ENCODE measurements around the gene NNMT.

The NNMT gene

GRCh38 chr11:114263513-114264170 lies 32.6 kb upstream of the NNMT start:
- no peak for DNase-seq

GRCh38 chr11:114264381-114264780 lies 31.8 kb upstream of the NNMT start:
- no peak for DNase-seq

- DNase-seq, result no peak
Measured at GRCh38 chr11:114265122-114265878, 30.9 kb upstream of the NNMT start.

GRCh38 chr11:114269498-114269897 lies 26.7 kb upstream of the NNMT start:
- DNase-seq, result no peak

- DNase-seq, result no peak
Measured at GRCh38 chr11:114270531-114271270, 25.5 kb upstream of the NNMT start.

GRCh38 chr11:114271316-114271715 lies 24.9 kb upstream of the NNMT start:
- no peak for DNase-seq

- no peak for DNase-seq
Measured at GRCh38 chr11:114272311-114272710, 23.9 kb upstream of the NNMT start.

GRCh38 chr11:114273071-114273470 lies 23.1 kb upstream of the NNMT start:
- DNase-seq, result no peak

- DNase-seq, result no peak
Measured at GRCh38 chr11:114273890-114274635, 22.1 kb upstream of the NNMT start.

- DNase-seq, result no peak
Measured at GRCh38 chr11:114274637-114275036, 21.6 kb upstream of the NNMT start.

GRCh38 chr11:114275280-114275679 lies 20.9 kb upstream of the NNMT start:
- DNase-seq, result no peak

- no peak for DNase-seq
Measured at GRCh38 chr11:114276077-114276476, 20.1 kb upstream of the NNMT start.

GRCh38 chr11:114277637-114278341 lies 18.4 kb upstream of the NNMT start:
- DNase-seq, result no peak

- DNase-seq, result no peak
Measured at GRCh38 chr11:114278342-114279065, 17.7 kb upstream of the NNMT start.

GRCh38 chr11:114279792-114280546 lies 16.2 kb upstream of the NNMT start:
- no peak for DNase-seq

- peak; percentile 31 to 46 for DNase-seq
Measured at GRCh38 chr11:114280696-114281095, 15.5 kb upstream of the NNMT start.

- DNase-seq, result no peak
Measured at GRCh38 chr11:114281388-114281956, 14.7 kb upstream of the NNMT start.

- no peak for DNase-seq
Measured at GRCh38 chr11:114282488-114282887, 13.7 kb upstream of the NNMT start.

- DNase-seq, result no peak
Measured at GRCh38 chr11:114283422-114283821, 12.8 kb upstream of the NNMT start.

GRCh38 chr11:114284021-114284420 lies 12.2 kb upstream of the NNMT start:
- no peak for DNase-seq

- DNase-seq, result no peak
Measured at GRCh38 chr11:114284914-114285313, 11.3 kb upstream of the NNMT start.
